Lower lobe of right lung (tissue), 2 donors: Measurements from ENCODE around the gene USP15. TPM values are rescaled to one million over a fixed set of nuclear protein-coding genes. Genes with fewer than 3 reads are reported as not detected.

Source experiments
- ATAC-seq, 2 donors: fragments of 200-7000 bp; cut with Tn5 transposase; one replicate each; pipeline ENCODE4 v1.9.1; 2020 to 2022; ENCODE audit warnings: mild to moderate bottlenecking in 2 of 2, moderate library complexity in 2 of 2
- DNase-seq: peaks from one replicate; pipeline ENCODE4 v3.0.0-alpha.2; 2020
- H3K27ac ChIP-seq: fragments of 200-600 bp; one replicate; pipeline ENCODE4 v1.8.0; 2022
- H3K27me3 ChIP-seq: fragments of 200-600 bp; one replicate; pipeline ENCODE4 v1.8.0; 2022; ENCODE audit warnings: low read depth
- H3K36me3 ChIP-seq: fragments of 200-600 bp; one replicate; pipeline ENCODE4 v1.8.0; 2022; ENCODE audit warnings: mild to moderate bottlenecking
- H3K4me1 ChIP-seq: fragments of 200-600 bp; one replicate; pipeline ENCODE4 v1.8.0; 2022
- H3K4me3 ChIP-seq: fragments of 200-600 bp; one replicate; pipeline ENCODE4 v1.8.0; 2022; ENCODE audit warnings: mild to moderate bottlenecking
- H3K9me3 ChIP-seq: fragments of 200-600 bp; one replicate; pipeline ENCODE4 v1.8.0; 2022
- CTCF ChIP-seq: fragments of 200-600 bp; IDR thresholded peaks from one replicate; pipeline ENCODE4 v1.8.0; 2022; ENCODE audit warnings: antibody characterized with exemption, mild to moderate bottlenecking
- intact Hi-C: fragments of 100-400 bp; cut with DNase I; formaldehyde crosslinking; loops from one replicate; pipeline ENCODE4 v1.11.0; 2022
- total RNA-seq: library from RNA; stranded (reverse); fragmentation: NEBNext Ultra II Directional; extraction: Animal tissue kit (Norgen Biotek cat#: 25700); gene quantifications from one replicate; pipeline ENCODE4 v1.2.1, GENCODE V29; 2021
- donor health status: DM: no; HTN: yes; CAD: no; lungs with severe emphysema.

USP15 gene
- total RNA-seq, 1 donor from 2014 or later = 91.9 TPM

- TF ChIP-seq CTCF = no peak
- no peak overlapping the region for H3K27ac ChIP-seq
- no peaks in the 10 kb centered on the region for H3K9me3 ChIP-seq
- peaks cover 49% of the 10 kb centered on the region for H3K36me3 ChIP-seq
- no peaks in the 10 kb centered on the region for H3K4me1 ChIP-seq
- DNase-seq (no peak), ATAC-seq (no peak)
- H3K27me3 ChIP-seq = no peaks in the 10 kb centered on the region
- intact Hi-C loops = no loop called here
- H3K4me3 ChIP-seq = no peak overlapping the region
Measured at GRCh38 chr12:62305778-62306177, 45.6 kb downstream of the USP15 start.

- ATAC-seq (no peak), DNase-seq (no peak)
- Histone ChIP-seq H3K27ac (no peak overlapping the region), H3K27me3 (no peaks in the 10 kb centered on the region), H3K36me3 (peaks cover 49% of the 10 kb centered on the region), H3K9me3 (no peaks in the 10 kb centered on the region), H3K4me3 (no peak overlapping the region), H3K4me1 (no peaks in the 10 kb centered on the region)
- intact Hi-C loops = no loop called here
- no peak for TF ChIP-seq CTCF
Measured at GRCh38 chr12:62306569-62307530, 46.6 kb downstream of the USP15 start.

- H3K9me3 ChIP-seq = no peaks in the 10 kb centered on the region
- H3K4me3 ChIP-seq = no peak overlapping the region
- intact Hi-C loops = no loop called here
- no peak overlapping the region for H3K27ac ChIP-seq
- H3K36me3 ChIP-seq = peaks cover 44% of the 10 kb centered on the region
- TF ChIP-seq CTCF = no peak
- no peaks in the 10 kb centered on the region for H3K27me3 ChIP-seq
- no peak for ATAC-seq
- no peaks in the 10 kb centered on the region for H3K4me1 ChIP-seq
- no peak for DNase-seq
Measured at GRCh38 chr12:62308201-62308600, 48.0 kb downstream of the USP15 start.

GRCh38 chr12:62313727-62314380, 53.6 kb downstream of the USP15 start:
- DNase-seq (no peak), ATAC-seq (no peak)
- Histone ChIP-seq H3K27me3 (no peaks in the 10 kb centered on the region), H3K4me3 (no peak overlapping the region), H3K36me3 (no peaks in the 10 kb centered on the region), H3K4me1 (no peaks in the 10 kb centered on the region), H3K27ac (no peak overlapping the region), H3K9me3 (no peaks in the 10 kb centered on the region)
- TF ChIP-seq CTCF = no peak
- intact Hi-C loops = no loop called here

- ATAC-seq = no peak
- Histone ChIP-seq H3K9me3 (no peaks in the 10 kb centered on the region), H3K4me3 (no peak overlapping the region), H3K27me3 (no peaks in the 10 kb centered on the region), H3K27ac (no peak overlapping the region), H3K36me3 (peaks cover 8% of the 10 kb centered on the region), H3K4me1 (no peaks in the 10 kb centered on the region)
- TF ChIP-seq CTCF = no peak
- intact Hi-C loops = no loop called here
- no peak for DNase-seq
Measured at GRCh38 chr12:62317017-62317416, 56.8 kb downstream of the USP15 start.
